ENCODE data around the gene SCYGR1.

DNA sequence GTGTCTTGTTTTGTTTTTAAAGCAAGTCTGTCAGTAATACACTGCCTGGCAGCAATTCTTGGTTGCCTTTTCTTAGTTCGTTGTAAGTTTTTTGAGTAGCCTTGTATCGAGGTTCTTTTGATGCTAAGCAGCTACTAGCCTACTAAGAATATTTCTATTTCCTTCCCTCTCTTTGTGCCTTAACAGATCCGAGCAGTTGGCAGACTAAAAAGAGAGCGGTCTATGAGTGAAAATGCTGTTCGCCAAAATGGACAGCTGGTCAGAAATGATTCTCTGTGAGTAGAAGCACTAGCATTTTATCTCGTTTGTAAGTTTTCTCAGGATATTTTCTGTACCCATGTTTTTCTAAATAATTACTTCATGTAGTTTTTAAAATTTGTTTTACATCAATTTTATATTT lies 47.6 kb downstream of the SCYGR1 start:
- TF ChIP-seq, protein P1, sequence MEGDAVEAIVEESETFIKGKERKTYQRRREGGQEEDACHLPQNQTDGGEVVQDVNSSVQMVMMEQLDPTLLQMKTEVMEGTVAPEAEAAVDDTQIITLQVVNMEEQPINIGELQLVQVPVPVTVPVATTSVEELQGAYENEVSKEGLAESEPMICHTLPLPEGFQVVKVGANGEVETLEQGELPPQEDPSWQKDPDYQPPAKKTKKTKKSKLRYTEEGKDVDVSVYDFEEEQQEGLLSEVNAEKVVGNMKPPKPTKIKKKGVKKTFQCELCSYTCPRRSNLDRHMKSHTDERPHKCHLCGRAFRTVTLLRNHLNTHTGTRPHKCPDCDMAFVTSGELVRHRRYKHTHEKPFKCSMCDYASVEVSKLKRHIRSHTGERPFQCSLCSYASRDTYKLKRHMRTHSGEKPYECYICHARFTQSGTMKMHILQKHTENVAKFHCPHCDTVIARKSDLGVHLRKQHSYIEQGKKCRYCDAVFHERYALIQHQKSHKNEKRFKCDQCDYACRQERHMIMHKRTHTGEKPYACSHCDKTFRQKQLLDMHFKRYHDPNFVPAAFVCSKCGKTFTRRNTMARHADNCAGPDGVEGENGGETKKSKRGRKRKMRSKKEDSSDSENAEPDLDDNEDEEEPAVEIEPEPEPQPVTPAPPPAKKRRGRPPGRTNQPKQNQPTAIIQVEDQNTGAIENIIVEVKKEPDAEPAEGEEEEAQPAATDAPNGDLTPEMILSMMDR (IDR thresholded peaks at IDR 0.05), result no peak
- no peak for TF ChIP-seq POLR2A (IDR thresholded peaks at IDR 0.05)

Data from testis (tissue), 2 donors.